Activated CD4-positive, CD25-positive, alpha-beta regulatory T cell treated with anti-CD3 and anti-CD28 coated beads, Interleukin-2, amount 50 U/mL, for 72 hours (primary cell): ENCODE data around the gene CYP4B1.
"Not testable (repeated sequence)": the region's sequence is repeated elsewhere in the genome, so short reads cannot be mapped to it uniquely, and the experiment has no call there.

Experiments used
- DNase-seq: peaks from one replicate; pipeline ENCODE4 v3.0.0; 2021

CYP4B1 gene

DNA sequence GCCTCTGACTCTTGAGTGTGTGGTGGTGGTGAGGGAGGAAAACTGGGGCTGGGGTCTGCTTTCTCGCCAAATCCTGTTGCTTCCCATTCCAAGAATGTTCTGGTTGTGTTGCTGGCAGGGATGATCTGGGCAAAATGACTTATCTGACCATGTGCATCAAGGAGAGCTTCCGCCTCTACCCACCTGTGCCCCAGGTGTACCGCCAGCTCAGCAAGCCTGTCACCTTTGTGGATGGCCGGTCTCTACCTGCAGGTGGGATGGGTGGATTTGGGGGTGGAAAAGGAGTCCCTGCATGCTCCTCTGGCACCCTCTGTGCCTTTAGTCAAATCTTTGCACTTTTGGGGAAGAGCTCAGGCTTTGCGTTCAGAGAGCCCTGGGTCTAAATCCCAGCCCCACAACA is 18.1 kb downstream of the CYP4B1 start:
- no peak for DNase-seq

DNA sequence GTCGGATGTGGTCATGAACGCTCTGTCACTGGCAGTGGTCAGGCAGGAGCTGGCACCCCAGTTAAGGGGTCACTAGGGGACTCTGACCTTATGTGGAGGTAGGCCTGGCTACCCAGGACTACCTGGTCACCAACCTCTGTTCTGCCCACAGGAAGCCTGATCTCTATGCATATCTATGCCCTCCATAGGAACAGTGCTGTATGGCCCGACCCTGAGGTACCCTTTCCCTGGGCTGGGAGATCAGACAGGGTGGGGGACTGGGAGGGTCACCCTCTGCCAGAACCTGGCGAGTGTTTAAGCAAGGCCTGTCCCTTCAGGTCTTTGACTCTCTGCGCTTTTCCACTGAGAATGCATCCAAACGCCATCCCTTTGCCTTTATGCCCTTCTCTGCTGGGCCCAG is 19.0 kb downstream of the CYP4B1 start:
- no peak for DNase-seq

DNA sequence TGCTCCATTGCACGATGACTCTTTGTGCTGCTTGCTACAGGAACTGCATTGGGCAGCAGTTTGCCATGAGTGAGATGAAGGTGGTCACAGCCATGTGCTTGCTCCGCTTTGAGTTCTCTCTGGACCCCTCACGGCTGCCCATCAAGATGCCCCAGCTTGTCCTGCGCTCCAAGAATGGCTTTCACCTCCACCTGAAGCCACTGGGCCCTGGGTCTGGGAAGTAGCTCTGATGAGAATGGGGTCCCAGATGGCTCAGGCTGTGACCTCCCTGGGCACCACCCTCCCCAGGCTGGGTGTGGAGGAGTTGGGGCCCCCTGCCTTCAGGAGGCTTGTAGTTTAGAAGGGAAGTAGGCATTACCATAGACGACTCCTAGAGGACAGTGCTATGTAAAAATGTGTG is 19.7 kb downstream of the CYP4B1 start:
- no peak for DNase-seq

DNA sequence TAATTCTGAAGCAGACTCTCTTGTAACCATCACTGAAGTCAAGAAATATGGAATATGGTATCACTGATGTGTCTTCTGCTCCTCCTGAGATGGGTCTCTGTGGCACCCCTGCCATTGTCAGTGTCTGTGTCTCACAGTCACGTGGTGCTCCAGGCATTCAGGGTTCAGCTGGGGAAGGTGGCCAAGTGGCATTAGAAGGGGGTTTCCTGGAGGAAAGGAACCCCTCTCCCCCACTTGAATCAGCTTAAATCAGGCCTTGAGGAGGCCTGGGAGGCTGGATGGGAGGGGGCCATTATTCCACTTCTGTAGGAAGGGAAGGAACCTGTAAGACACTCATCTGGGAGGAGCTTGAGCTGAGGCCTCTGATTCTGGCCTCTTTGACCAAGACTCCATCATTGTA is 20.5 kb downstream of the CYP4B1 start:
- DNase-seq = no peak

DNA sequence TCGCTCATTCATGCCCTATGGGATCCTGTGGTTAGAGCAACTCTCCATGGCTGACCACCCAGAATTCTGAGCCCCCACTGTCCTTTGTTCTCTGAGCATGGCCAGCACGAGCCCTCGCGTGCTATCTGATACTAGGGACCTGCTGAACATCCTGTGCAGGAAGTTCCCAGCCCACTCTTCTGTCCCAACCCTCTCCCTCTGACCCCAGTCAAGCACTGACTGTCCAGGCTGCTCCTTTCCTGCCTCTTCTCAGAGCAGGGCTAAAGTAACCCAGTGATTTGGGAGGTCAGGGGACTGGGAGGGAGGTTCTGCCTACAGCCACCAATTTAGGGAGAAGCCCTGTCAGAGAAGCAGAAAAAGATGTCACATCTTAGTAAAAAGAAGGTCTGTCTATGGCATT is 21.2 kb downstream of the CYP4B1 start:
- no peak for DNase-seq

DNA sequence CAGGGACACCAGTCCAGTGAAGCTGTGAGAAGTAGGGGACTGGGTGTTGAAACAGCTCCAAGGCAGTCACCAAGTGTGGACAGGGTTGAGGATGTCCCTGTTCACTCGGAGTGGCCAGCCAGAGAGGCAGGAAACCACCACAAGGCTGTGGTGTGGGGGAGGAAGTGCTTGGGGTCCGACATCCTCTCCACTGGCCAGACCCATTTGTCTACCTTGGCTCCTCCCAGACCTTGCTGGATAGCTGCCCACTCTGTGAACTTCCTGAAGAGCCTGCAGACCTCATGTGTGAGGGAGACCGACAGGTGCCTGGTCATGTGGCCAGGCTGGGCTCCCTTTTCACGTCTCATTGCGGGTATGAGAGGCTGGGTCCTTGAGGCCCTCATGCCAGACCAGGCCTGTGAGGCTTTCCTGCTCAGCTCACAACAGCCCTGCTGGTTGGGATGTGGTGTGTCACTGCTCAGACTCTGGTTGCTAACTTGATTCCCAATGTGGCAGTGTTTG is 21.8 kb downstream of the CYP4B1 start:
- DNase-seq = no peak

DNA sequence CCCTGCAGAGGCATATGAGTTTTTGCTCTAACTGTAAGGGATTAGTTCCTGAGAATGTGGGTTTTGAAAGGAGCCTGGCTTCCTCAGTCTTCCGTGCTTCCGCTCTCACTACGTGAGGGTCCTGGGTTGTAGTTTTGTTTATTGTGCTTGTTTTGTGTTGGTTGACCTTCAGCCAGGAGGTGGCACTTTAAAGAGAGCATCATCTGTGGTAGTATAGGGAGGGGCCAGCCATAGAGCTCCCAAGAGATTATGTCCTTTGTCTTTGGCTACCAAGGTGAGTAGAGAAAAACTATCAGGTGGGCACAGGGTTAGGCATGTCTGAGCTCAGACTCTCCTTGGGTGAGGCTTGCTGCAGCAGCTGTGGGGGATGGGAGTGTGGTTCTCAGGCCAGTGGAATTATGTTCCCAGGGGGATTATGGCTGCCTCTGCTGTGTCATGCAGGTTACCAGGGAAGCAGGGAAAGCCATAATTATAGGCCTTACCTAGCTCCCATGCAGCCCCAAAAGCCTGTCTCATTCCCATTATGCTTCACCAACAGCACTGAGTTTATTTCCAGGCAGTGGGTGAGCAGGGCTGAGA is 23.5 kb downstream of the CYP4B1 start:
- no peak for DNase-seq

DNA sequence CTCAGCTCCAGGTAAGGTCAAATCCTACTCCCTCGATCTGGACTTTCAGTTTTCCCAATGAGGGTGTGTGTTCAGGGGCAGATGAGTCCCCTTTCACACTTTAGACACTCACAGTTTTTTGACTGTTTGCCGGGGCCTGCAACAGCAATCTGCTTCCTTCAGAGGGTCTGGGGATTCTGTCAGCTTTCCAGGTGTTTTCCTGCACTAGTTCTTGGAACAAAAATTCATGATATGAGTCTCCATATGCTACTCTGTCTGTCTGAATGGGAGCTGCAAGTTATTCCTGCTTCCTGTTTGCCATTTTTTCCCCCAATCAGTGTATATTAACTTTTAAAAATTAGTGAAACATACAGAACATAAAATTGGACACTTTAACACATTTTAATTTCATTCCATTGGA is 24.3 kb downstream of the CYP4B1 start:
- DNase-seq = no peak

DNA sequence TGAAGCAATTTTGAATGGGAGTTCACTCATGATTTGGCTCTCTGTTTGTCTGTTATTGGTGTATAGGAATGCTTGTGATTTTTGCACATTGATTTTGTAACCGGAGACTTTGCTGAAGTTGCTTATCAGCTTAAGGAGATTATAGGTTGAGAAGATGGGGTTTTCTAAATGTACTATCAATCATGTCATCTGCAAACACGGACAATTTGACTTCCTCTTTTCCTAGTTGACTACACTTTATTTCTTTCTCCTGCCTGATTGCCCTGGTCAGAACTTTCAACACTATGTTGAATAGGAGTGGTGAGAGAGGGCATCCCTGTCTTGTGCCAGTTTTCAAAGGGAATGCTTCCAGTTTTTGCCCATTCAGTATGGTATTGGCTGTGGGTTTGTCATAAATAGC is 28.0 kb downstream of the CYP4B1 start:
- DNase-seq = not testable (repeated sequence)

DNA sequence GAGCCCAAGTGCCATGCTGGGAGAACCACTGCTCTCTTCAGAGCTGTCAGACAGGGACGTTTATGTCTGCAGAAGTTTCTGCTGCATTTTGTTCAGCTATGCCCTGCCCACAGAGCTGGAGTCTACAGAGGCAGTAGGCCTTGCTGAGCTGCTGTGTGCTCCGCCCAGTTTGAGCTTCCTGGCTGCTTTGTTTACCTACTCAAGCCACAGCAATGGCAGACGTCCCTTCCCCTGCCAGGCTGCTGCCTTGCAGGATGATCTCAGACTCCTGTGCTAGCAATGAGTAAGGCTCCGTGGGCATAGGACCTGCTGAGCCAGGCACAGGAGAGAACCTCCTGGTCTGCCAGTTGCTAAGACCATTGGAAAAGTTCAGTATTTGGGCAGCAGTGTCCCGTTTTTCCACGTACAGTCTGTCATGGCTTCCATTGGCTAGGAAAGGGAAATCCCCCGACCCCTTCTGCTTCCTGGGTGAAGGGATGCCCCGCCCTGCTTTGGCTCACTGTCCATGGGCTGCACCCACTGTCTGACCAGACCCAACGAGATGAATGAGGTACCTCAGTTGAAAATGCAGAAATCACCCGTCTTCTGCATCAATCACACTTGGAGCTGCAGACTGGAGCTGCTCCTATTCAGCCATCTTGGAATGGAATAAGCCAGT is 31.9 kb downstream of the CYP4B1 start:
- DNase-seq = no peak

DNA sequence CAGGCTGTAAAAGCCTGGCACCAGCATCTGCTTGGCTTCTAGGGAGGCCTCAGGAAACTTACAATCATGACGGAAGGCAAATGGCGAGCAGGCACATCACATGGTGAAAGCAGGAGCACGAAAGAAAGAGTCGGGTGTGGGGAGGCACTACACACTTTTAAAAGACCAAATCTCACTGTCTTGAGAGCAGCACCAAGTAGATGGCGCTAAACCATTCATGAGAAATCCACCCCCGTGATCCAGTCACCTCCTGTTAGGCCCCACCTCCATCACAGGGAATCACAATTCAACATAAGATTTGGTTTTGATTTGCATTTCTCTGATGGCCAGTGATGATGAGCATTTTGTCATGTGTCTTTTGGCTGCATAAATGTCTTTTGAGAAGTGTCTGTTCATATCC is 36.6 kb downstream of the CYP4B1 start:
- DNase-seq = not testable (repeated sequence)

DNA sequence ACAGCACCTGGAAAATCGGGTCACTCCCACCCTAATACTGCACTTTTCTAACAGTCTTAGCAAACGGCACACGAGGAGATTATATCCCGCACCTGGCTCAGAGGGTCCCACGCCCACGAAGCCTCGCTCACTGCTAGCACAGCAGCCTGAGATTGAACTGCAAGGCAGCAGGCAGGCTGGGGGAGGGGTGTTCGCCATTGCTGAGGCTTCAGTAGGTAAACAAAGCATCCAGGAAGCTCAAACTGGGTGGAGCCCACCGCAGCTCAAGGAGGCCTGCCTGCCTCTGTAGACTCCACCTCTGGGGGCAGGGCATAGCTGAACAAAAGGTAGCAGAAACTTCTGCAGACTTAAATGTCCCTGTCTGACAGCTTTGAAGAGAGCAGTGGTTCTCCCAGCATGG is 47.5 kb downstream of the CYP4B1 start:
- not testable (repeated sequence) for DNase-seq

DNA sequence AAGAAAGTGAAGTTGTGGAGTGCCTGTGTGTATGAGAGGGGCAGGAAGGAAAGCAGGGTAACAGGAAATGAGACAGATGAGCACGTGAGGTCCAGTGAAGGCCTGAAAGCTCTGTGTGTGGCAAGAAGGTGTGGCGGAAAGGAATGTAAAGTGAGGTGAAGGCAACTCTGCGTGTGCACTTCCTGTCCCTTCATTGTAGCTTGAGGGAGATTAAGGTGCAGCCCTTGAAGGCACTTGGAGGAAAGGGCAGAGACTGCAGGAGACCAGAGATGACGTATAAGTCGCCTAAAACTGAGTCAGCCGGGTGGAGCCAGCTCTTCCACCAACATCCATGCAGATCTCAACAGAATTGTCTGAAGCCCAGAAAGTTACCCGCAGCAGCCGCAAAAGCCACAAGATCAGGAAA is 58.8 kb downstream of the CYP4B1 start:
- not testable (repeated sequence) for DNase-seq

DNA sequence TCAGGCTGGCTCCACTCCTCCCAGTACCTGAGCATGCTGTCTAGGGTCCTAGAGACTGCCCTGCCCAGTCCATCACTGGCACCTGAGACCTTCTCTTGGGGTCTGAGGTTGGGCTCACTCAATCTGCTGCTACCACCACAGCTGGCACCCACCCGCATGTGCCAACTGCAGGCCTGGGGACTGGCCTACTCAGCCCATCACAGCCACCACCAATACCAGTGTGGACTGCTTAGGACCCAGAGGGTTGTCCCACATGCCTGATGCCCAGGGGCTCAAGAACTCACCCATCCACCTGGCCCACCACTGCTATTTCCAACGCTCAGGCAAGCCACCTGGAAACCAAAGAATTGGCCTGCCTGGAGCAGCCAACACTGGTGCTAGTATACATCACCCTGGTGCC is 63.5 kb downstream of the CYP4B1 start:
- no peak for DNase-seq
